Measurements from ENCODE around the gene UGT3A2. TPM values are rescaled to one million over a fixed set of nuclear protein-coding genes. Genes with fewer than 3 reads are reported as not detected.

UGT3A2 gene
- total RNA-seq, 1 donor from 2014 or later = 0.86 TPM

DNA sequence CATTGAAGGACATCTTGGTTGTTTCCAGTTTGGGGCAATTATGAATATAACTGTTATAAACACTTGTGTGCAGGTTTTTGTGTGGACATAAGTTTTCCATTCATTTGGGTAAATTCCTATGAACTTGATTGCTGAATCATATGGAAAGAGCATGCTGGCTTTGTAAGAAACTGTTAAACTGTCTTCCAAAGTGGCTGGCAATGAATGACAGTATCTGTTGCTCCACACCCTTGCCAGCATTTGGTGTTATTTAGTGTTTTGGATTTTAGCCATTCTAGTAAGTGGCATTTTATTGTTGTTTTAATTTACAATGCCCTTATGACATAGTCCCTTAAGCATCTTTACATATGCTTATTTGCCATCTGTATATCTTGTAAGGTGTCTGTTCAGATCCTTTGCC lies 29.8 kb upstream of the UGT3A2 start:
- Mint-ChIP-seq H3K4me1 (ENCODE audit: low read depth, unreplicated experiment) (no peaks in the 10 kb centered on the region), H3K9me3 (ENCODE audit: unreplicated experiment) (no peaks in the 10 kb centered on the region), H3K4me3 (ENCODE audit: unreplicated experiment) (no peak overlapping the region), H3K36me3 (ENCODE audit: low read depth, unreplicated experiment) (no peaks in the 10 kb centered on the region), H3K27ac (ENCODE audit: unreplicated experiment) (no peak overlapping the region), H3K27me3 (ENCODE audit: low read depth, unreplicated experiment) (no peaks in the 10 kb centered on the region)
- Histone ChIP-seq H3K4me3 (ENCODE audit: insufficient read depth, low read depth, low read length) (no peak overlapping the region), H4K20me1 (ENCODE audit: insufficient read depth, low read length) (no peaks in the 10 kb centered on the region), H3K27ac (ENCODE audit: low read depth, low read length) (no peak overlapping the region), H3K27me3 (ENCODE audit: insufficient read depth, low read length) (no peaks in the 10 kb centered on the region), H2AFZ (ENCODE audit: low read depth, low read length) (no peak overlapping the region), H3K36me3 (ENCODE audit: insufficient read depth, low read length) (no peaks in the 10 kb centered on the region), H3K4me1 (ENCODE audit: insufficient read depth, low read length) (no peaks in the 10 kb centered on the region), H3K9me3 (ENCODE audit: insufficient read depth, low read depth, low read length) (no peaks in the 10 kb centered on the region), H3K79me2 (ENCODE audit: insufficient read depth, low read length) (no peaks in the 10 kb centered on the region), H3K4me2 (ENCODE audit: low read length) (no peak overlapping the region), H3K9ac (ENCODE audit: low read length) (no peak overlapping the region)
- FAIRE-seq = no peak
- DNase-seq (ENCODE audit: low read depth) = no peak
- TF ChIP-seq EZH2 (IDR thresholded peaks at IDR 0.05; ENCODE audit: insufficient read depth, low read length) = no peak
- TF ChIP-seq CTCF (IDR thresholded peaks at IDR 0.05; ENCODE audit: insufficient read depth, low read depth, low read length) = no peak

GRCh38 chr5:36089989-36090388 lies 23.3 kb upstream of the UGT3A2 start:
- H3K4me1 Mint-ChIP-seq (ENCODE audit: low read depth, unreplicated experiment) = no peaks in the 10 kb centered on the region
- no peak for TF ChIP-seq CTCF (IDR thresholded peaks at IDR 0.05; ENCODE audit: insufficient read depth, low read depth, low read length)
- no peak for TF ChIP-seq EZH2 (IDR thresholded peaks at IDR 0.05; ENCODE audit: insufficient read depth, low read length)
- no peak overlapping the region for H3K27ac Mint-ChIP-seq (ENCODE audit: unreplicated experiment)
- no peak overlapping the region for H3K9ac ChIP-seq (ENCODE audit: low read length)
- no peaks in the 10 kb centered on the region for H3K4me1 ChIP-seq (ENCODE audit: insufficient read depth, low read length)
- H3K4me3 Mint-ChIP-seq (ENCODE audit: unreplicated experiment) = no peak overlapping the region
- no peak overlapping the region for H3K4me2 ChIP-seq (ENCODE audit: low read length)
- no peak overlapping the region for H2AFZ ChIP-seq (ENCODE audit: low read depth, low read length)
- H3K4me3 ChIP-seq (ENCODE audit: insufficient read depth, low read depth, low read length) = no peak overlapping the region
- peaks cover 5% of the 10 kb centered on the region for H3K9me3 Mint-ChIP-seq (ENCODE audit: unreplicated experiment)
- H3K36me3 Mint-ChIP-seq (ENCODE audit: low read depth, unreplicated experiment) = no peaks in the 10 kb centered on the region
- DNase-seq (ENCODE audit: low read depth) (no peak), FAIRE-seq (no peak)
- H3K27ac ChIP-seq (ENCODE audit: low read depth, low read length) = no peak overlapping the region
- H3K36me3 ChIP-seq (ENCODE audit: insufficient read depth, low read length) = no peaks in the 10 kb centered on the region
- no peaks in the 10 kb centered on the region for H3K27me3 ChIP-seq (ENCODE audit: insufficient read depth, low read length)
- no peaks in the 10 kb centered on the region for H3K9me3 ChIP-seq (ENCODE audit: insufficient read depth, low read depth, low read length)
- H3K79me2 ChIP-seq (ENCODE audit: insufficient read depth, low read length) = no peaks in the 10 kb centered on the region
- H3K27me3 Mint-ChIP-seq (ENCODE audit: low read depth, unreplicated experiment) = no peaks in the 10 kb centered on the region
- H4K20me1 ChIP-seq (ENCODE audit: insufficient read depth, low read length) = no peaks in the 10 kb centered on the region

DNA sequence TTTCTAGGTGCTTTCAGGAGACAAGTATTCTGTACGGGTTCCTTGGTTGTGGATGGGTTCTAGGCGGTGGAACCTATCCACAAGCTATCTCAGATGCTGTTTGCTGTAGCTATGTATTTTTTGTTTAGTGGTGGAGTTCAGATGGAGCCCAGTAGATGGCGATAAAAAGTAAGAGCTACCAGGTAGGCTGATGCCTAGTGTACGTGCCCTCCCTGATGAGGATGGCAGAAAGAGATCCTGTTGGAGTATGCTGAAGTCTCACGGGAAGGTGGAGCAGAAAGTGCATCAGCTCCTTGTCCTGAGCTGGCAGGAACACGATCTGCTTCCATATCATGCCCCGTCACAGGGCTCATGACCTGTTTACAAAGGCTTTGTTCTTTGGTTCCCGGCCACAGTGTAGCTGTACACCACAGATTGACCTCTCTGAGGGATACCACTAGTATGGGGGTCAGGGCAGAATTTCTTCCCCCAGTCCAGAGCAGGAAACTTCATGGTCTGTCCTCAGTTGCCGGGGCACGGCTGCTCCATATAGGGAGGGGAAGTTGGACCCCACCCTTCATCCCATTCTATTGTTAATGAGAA lies 12.6 kb upstream of the UGT3A2 start:
- H3K9ac ChIP-seq (ENCODE audit: low read length) = no peak overlapping the region
- FAIRE-seq = peak; percentile 43
- TF ChIP-seq EZH2 (IDR thresholded peaks at IDR 0.05; ENCODE audit: insufficient read depth, low read length) = no peak
- peak; percentile 65 for TF ChIP-seq CTCF (IDR thresholded peaks at IDR 0.05; ENCODE audit: insufficient read depth, low read depth, low read length)
- H3K79me2 ChIP-seq (ENCODE audit: insufficient read depth, low read length) = no peaks in the 10 kb centered on the region
- H3K4me3 ChIP-seq (ENCODE audit: insufficient read depth, low read depth, low read length) = no peak overlapping the region
- Mint-ChIP-seq H3K4me3 (ENCODE audit: unreplicated experiment) (no peak overlapping the region), H3K9me3 (ENCODE audit: unreplicated experiment) (no peaks in the 10 kb centered on the region), H3K4me1 (ENCODE audit: low read depth, unreplicated experiment) (no peaks in the 10 kb centered on the region), H3K36me3 (ENCODE audit: low read depth, unreplicated experiment) (no peaks in the 10 kb centered on the region), H3K27me3 (ENCODE audit: low read depth, unreplicated experiment) (peaks cover 2% of the 10 kb centered on the region), H3K27ac (ENCODE audit: unreplicated experiment) (no peak overlapping the region)
- H2AFZ ChIP-seq (ENCODE audit: low read depth, low read length) = peak overlapping the region; percentile 57
- peak; percentile 23 for DNase-seq (ENCODE audit: low read depth)
- H3K9me3 ChIP-seq (ENCODE audit: insufficient read depth, low read depth, low read length) = no peaks in the 10 kb centered on the region
- H3K27me3 ChIP-seq (ENCODE audit: insufficient read depth, low read length) = peaks cover 2% of the 10 kb centered on the region
- H3K27ac ChIP-seq (ENCODE audit: low read depth, low read length) = no peak overlapping the region
- H3K36me3 ChIP-seq (ENCODE audit: insufficient read depth, low read length) = no peaks in the 10 kb centered on the region
- H3K4me1 ChIP-seq (ENCODE audit: insufficient read depth, low read length) = no peaks in the 10 kb centered on the region
- H3K4me2 ChIP-seq (ENCODE audit: low read length) = no peak overlapping the region
- no peaks in the 10 kb centered on the region for H4K20me1 ChIP-seq (ENCODE audit: insufficient read depth, low read length)
